Kidney epithelial cell (primary cell): ENCODE measurements around the gene INTS1. TPM values are rescaled to one million over a fixed set of nuclear protein-coding genes. Genes with fewer than 3 reads are reported as not detected.

Experiments used
- DNase-seq: peaks from one replicate; pipeline ENCODE4 v3.0.0-alpha.2; 2010; ENCODE audit warnings: low read depth
- H3K27me3 ChIP-seq: 2 replicates; pipeline ENCODE4 v1.6.0; 2011; ENCODE audit warnings: low read length; ENCODE audit not compliant: control insufficient read depth, insufficient read depth
- H3K36me3 ChIP-seq: 2 replicates; pipeline ENCODE4 v1.5.1; 2011; ENCODE audit warnings: low read length; ENCODE audit not compliant: control insufficient read depth, insufficient read depth
- H3K4me3 ChIP-seq: 2 replicates; pipeline ENCODE4 v1.5.1; 2011; ENCODE audit warnings: low read depth, mild to moderate bottlenecking, control low read depth, low read length
- CTCF ChIP-seq: IDR thresholded peaks from 2 replicates; pipeline ENCODE4 v1.5.1; 2011; ENCODE audit warnings: mild to moderate bottlenecking, moderate library complexity, low read length, control low read depth, inconsistent platforms; ENCODE audit not compliant: insufficient read depth, poor library complexity, severe bottlenecking
- total RNA-seq: library from RNA; depleted of rRNA; stranded (reverse); fragments of >200 nt; gene quantifications from 2 replicates; pipeline ENCODE4 v1.2.3, GENCODE V29; 2015

INTS1 gene
- total RNA-seq, 1 donor from 2014 or later = 84.3 TPM

DNA sequence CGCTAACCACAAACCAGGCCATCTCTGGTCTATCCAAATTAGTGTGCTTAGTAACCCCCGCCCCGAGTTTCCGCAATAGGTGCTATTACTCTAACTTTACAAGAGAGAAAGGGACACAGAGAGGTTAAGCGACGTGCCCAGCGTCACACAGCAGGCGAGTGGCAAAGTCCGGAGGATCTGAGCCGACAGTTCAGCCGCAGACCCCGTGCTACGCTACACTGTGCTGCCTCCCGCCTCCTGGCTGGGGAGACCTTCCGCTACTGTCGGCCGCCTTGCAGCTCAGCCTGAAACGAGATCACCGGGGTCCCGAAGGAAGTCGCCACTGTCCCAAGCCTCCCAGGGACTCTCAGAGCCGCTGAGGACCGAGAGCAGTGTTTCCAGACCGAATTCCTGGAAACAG is 799 bp downstream of the INTS1 start:
- Histone ChIP-seq H3K36me3 (no peaks in the 10 kb centered on the region), H3K27me3 (no peaks in the 10 kb centered on the region), H3K4me3 (peak overlapping the region; percentile 79)
- DNase-seq = no peak
- TF ChIP-seq CTCF = no peak

- H3K27me3 ChIP-seq = no peaks in the 10 kb centered on the region
- H3K4me3 ChIP-seq = peak overlapping the region; percentile 79
- no peak for TF ChIP-seq CTCF
- DNase-seq = no peak
- no peaks in the 10 kb centered on the region for H3K36me3 ChIP-seq
Measured at GRCh38 chr7:1502845-1503244, 1.3 kb downstream of the INTS1 start.

DNA sequence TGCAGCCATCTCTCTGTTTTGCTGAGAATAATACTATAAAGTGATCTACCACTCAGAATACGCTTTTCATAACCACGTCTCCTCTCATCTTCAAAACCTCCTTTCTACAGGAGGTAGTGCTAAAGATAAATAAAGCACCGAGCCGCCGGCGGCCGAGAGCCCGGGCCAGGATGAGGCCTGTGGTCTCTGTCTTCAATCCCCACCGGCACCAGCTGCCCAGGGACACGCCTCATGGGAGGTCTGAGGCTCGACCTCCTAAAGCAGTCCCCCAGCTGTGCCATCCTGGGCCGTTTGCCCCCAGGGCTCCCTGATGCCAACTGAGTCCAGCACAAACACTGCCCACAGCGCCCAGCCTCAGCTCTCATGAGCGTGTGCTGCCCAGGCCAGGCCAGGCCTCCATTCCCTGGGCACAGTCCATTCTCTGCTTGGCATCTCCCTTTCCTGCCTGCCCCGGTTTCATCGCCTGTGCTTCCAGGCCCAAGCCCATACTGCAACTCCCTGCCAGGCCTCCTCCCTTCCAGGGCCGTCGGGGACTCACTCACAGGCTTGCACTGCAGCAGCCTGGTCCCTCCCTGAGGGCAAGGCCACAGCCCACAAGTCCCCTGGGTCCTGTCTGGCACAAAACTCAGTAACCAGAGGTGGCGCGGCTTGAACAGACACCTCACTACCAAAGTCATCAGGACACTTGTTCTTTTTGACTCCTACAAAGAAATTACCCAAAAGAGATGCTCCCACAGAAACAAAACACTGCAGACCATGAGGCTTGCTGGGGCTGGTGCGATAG is 2.5 kb downstream of the INTS1 start:
- no peak for DNase-seq
- H3K27me3 ChIP-seq = no peaks in the 10 kb centered on the region
- H3K4me3 ChIP-seq = no peak overlapping the region
- TF ChIP-seq CTCF = no peak
- no peaks in the 10 kb centered on the region for H3K36me3 ChIP-seq

GRCh38 chr7:1500064-1500807 is 4.0 kb downstream of the INTS1 start:
- H3K36me3 ChIP-seq = no peaks in the 10 kb centered on the region
- H3K27me3 ChIP-seq = no peaks in the 10 kb centered on the region
- no peak for TF ChIP-seq CTCF
- H3K4me3 ChIP-seq = no peak overlapping the region
- DNase-seq = no peak

GRCh38 chr7:1499367-1500029 is 4.7 kb downstream of the INTS1 start:
- peaks cover under 1% of the 10 kb centered on the region for H3K36me3 ChIP-seq
- TF ChIP-seq CTCF = no peak

More at GRCh38 chr7:1499367-1500029, 4.7 kb downstream of the INTS1 start:
- Histone ChIP-seq H3K4me3 (no peak overlapping the region), H3K27me3 (no peaks in the 10 kb centered on the region)
- no peak for DNase-seq
